Measurements from ENCODE around the gene EID2B. TPM values are rescaled to one million over a fixed set of nuclear protein-coding genes. Genes with fewer than 3 reads are reported as not detected.

Gene EID2B
- total and polyA plus RNA-seq, 2 of the 13 experiments (the other 11 are each of a cell fraction or from before 2014, with no cell fraction given), result 2.5 to 3.7 TPM

DNA sequence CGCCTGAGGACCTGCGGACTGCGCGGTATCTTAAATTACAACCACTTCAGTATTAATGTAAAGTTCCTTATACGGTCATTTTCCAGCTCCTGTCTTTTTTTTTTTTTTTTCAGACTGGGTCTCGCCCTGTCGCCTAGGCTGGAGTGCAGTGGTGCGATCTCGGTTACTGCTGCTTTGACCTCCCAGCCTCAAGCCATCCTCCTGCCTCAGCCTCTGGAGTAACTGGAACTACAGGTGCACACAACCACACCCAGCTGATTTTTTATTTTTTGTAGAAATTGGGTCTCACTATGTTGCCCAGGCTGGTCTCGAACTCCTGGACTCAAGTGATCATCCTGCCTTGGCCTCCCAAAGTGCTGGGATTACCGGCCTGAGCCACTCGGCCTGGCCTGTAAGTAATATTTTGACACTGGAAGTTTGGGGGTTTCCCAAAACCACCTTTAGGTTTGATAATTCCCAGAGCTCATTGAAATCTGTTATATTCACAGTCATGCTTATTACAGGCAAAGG is 406 bp upstream of the EID2B start (continued):
- TF ChIP-seq, protein P1, sequence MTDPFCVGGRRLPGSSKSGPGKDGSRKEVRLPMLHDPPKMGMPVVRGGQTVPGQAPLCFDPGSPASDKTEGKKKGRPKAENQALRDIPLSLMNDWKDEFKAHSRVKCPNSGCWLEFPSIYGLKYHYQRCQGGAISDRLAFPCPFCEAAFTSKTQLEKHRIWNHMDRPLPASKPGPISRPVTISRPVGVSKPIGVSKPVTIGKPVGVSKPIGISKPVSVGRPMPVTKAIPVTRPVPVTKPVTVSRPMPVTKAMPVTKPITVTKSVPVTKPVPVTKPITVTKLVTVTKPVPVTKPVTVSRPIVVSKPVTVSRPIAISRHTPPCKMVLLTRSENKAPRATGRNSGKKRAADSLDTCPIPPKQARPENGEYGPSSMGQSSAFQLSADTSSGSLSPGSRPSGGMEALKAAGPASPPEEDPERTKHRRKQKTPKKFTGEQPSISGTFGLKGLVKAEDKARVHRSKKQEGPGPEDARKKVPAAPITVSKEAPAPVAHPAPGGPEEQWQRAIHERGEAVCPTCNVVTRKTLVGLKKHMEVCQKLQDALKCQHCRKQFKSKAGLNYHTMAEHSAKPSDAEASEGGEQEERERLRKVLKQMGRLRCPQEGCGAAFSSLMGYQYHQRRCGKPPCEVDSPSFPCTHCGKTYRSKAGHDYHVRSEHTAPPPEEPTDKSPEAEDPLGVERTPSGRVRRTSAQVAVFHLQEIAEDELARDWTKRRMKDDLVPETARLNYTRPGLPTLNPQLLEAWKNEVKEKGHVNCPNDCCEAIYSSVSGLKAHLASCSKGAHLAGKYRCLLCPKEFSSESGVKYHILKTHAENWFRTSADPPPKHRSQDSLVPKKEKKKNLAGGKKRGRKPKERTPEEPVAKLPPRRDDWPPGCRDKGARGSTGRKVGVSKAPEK (CRISPR knock-in tag; IDR thresholded peaks at IDR 0.05; ENCODE audit: borderline replicate concordance), result peak; percentile 19; the same call in 1 of the 2 replicates
- no peak for TF ChIP-seq ZNF275 (CRISPR knock-in tag; IDR thresholded peaks at IDR 0.05; ENCODE audit: borderline replicate concordance)

- Histone ChIP-seq H3K27me3 (ENCODE audit: control insufficient read depth in 1 of 2, insufficient read depth in 2 of 2, low read length in 2 of 2) (no peaks in the 10 kb centered on the region; a peak in 2 of 5 replicates), H3K36me3 (replicated peaks in 1 of 2; ENCODE audit: control insufficient read depth in 1 of 2, insufficient read depth in 2 of 2, low read length in 2 of 2) (no peaks in the 10 kb centered on the region), H3K4me1 (ENCODE audit: insufficient read depth, low read length) (peaks cover 15% of the 10 kb centered on the region), H3K9ac (ENCODE audit: insufficient read depth, low read depth, low read length) (peak overlapping the region; percentile 80), H3K4me2 (ENCODE audit: low read depth, low read length) (peak overlapping the region; percentile 94), H3K9me3 (ENCODE audit: low read length) (no peaks in the 10 kb centered on the region), H3K4me3 (replicated peaks in 1 of 3; ENCODE audit: insufficient read depth in 1 of 3, low read depth in 2 of 3, low read length in 3 of 3) (peak overlapping the region; percentile 81 to 93 (median 89)), H2AFZ (ENCODE audit: low read length) (no peak overlapping the region), H4K20me1 (ENCODE audit: insufficient read depth, low read length) (no peaks in the 10 kb centered on the region), H3K79me2 (ENCODE audit: insufficient read depth, low read length) (peaks cover 12% of the 10 kb centered on the region), H3K27ac (ENCODE audit: extremely low read length, insufficient read depth, low read length) (peak overlapping the region; percentile 45)
- in situ Hi-C loops (cut with HindIII; ENCODE audit: extremely low pct_ligation_motif_present, low pct_unique_long_range_greater_than_20kb) (loop anchor here (5.0 kb wide), 1 partner anchor 35 kb away; the partner anchor contains the start of gene DLL3), intact Hi-C loops (cut with micrococcal nuclease; ENCODE audit: unreplicated experiment) (loop anchor here (1.0 to 10.0 kb wide), 2 partner anchors 58 to 117 kb away; partner anchors contain the start of gene PLEKHG2)
- ChIA-PET POLR2A (interaction anchor here (0.8 to 1.2 kb wide), 4 partner anchors 18 to 134 kb away, joined by 4 to 6 read pairs (median 5); partner anchors contain the start of genes RPS16, SELENOV and SUPT5H), CTCF (ENCODE audit: low intra/inter-chr PET ratio, low total read pairs) (interaction anchor here (0.9 to 2.3 kb wide), 2 partner anchors 34 to 57 kb away, joined by 3 to 20 read pairs; no protein-coding TSS in a partner anchor)
- ATAC-seq (no peak), FAIRE-seq (no peak), DNase-seq (ENCODE audit: low spot score) (no peak)
- WGBS (ENCODE audit: low lambda C conversion rate), result 4% methylated on average over 14 of the region's 14 CpGs
- no peak for TF ChIP-seq ZNF674 (CRISPR knock-in tag; IDR thresholded peaks at IDR 0.05; ENCODE audit: low read depth)
- no peak for TF ChIP-seq ZNF20 (CRISPR knock-in tag; IDR thresholded peaks at IDR 0.05)
- TF ChIP-seq, protein P2, sequence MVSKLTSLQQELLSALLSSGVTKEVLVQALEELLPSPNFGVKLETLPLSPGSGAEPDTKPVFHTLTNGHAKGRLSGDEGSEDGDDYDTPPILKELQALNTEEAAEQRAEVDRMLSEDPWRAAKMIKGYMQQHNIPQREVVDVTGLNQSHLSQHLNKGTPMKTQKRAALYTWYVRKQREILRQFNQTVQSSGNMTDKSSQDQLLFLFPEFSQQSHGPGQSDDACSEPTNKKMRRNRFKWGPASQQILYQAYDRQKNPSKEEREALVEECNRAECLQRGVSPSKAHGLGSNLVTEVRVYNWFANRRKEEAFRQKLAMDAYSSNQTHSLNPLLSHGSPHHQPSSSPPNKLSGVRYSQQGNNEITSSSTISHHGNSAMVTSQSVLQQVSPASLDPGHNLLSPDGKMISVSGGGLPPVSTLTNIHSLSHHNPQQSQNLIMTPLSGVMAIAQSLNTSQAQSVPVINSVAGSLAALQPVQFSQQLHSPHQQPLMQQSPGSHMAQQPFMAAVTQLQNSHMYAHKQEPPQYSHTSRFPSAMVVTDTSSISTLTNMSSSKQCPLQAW (CRISPR knock-in tag; IDR thresholded peaks at IDR 0.05), result no peak
- TF ChIP-seq, protein P3, sequence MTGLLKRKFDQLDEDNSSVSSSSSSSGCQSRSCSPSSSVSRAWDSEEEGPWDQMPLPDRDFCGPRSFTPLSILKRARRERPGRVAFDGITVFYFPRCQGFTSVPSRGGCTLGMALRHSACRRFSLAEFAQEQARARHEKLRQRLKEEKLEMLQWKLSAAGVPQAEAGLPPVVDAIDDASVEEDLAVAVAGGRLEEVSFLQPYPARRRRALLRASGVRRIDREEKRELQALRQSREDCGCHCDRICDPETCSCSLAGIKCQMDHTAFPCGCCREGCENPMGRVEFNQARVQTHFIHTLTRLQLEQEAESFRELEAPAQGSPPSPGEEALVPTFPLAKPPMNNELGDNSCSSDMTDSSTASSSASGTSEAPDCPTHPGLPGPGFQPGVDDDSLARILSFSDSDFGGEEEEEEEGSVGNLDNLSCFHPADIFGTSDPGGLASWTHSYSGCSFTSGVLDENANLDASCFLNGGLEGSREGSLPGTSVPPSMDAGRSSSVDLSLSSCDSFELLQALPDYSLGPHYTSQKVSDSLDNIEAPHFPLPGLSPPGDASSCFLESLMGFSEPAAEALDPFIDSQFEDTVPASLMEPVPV (CRISPR knock-in tag; IDR thresholded peaks at IDR 0.05), result no peak
- no peak for TF ChIP-seq ZNF207 (IDR thresholded peaks at IDR 0.05; ENCODE audit: borderline replicate concordance)
- TF ChIP-seq, protein P4, sequence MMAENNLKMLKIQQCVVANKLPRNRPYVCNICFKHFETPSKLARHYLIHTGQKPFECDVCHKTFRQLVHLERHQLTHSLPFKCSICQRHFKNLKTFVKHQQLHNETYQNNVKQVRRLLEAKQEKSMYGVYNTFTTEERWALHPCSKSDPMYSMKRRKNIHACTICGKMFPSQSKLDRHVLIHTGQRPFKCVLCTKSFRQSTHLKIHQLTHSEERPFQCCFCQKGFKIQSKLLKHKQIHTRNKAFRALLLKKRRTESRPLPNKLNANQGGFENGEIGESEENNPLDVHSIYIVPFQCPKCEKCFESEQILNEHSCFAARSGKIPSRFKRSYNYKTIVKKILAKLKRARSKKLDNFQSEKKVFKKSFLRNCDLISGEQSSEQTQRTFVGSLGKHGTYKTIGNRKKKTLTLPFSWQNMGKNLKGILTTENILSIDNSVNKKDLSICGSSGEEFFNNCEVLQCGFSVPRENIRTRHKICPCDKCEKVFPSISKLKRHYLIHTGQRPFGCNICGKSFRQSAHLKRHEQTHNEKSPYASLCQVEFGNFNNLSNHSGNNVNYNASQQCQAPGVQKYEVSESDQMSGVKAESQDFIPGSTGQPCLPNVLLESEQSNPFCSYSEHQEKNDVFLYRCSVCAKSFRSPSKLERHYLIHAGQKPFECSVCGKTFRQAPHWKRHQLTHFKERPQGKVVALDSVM (CRISPR knock-in tag; IDR thresholded peaks at IDR 0.05), result peak; percentile 86
- TF ChIP-seq RAD51 (IDR thresholded peaks at IDR 0.05; ENCODE audit: borderline replicate concordance), result no peak
- TF ChIP-seq ZNF761 (CRISPR knock-in tag; conservative IDR thresholded peaks at IDR 0.05), result no peak
- no TSS peak for BruUV-seq (replicated peaks)
Measured at GRCh38 chr19:39531834-39532232, 819 bp downstream of the EID2B start.

All from HepG2 (cell line).